Small intestine (tissue), 7 donors: ENCODE results near the gene CAP2. TPM values are rescaled to one million over a fixed set of nuclear protein-coding genes. Genes with fewer than 3 reads are reported as not detected.

Experiments
- DNase-seq, 2 donors: peaks; one replicate each; pipeline versions ENCODE4 v3.0.0 to v3.0.0-alpha.2; 2013
- FAIRE-seq: peaks from 2 replicates; lab custom pipeline; 2012; peaks lifted over from hg19 to GRCh38; lab: Jason Lieb, UNC
- H3K27ac ChIP-seq, 3 donors: one replicate each; pipeline ENCODE4 v1.5.1; 2013; ENCODE audit warnings: low read length in 2 of 3, mild to moderate bottlenecking in 2 of 3, control low read depth in 1 of 3, inconsistent platforms in 1 of 3, low read depth in 1 of 3, moderate library complexity in 1 of 3
- H3K27me3 ChIP-seq, 3 donors: one replicate each; pipeline ENCODE4 v1.6.1; 2013; ENCODE audit warnings: low read length in 3 of 3, inconsistent platforms in 1 of 3; ENCODE audit not compliant: control insufficient read depth in 3 of 3, insufficient read depth in 3 of 3
- H3K36me3 ChIP-seq, 3 donors: one replicate each; pipeline ENCODE4 v1.6.1; 2013; ENCODE audit warnings: low read length in 3 of 3, inconsistent platforms in 1 of 3, low read depth in 1 of 3, mild to moderate bottlenecking in 1 of 3, moderate library complexity in 1 of 3; ENCODE audit not compliant: control insufficient read depth in 3 of 3, insufficient read depth in 2 of 3
- H3K4me1 ChIP-seq, 3 donors: one replicate each; pipeline ENCODE4 v1.6.1; 2013; ENCODE audit warnings: low read length in 2 of 3, inconsistent platforms in 1 of 3, low read depth in 1 of 3, mild to moderate bottlenecking in 1 of 3, moderate library complexity in 1 of 3; ENCODE audit not compliant: control insufficient read depth in 3 of 3, insufficient read depth in 2 of 3
- H3K4me3 ChIP-seq, 3 donors: one replicate each; pipeline ENCODE4 v1.5.1; 2013; ENCODE audit warnings: low read length in 3 of 3, control low read depth in 1 of 3, inconsistent platforms in 1 of 3, low read depth in 1 of 3, mild to moderate bottlenecking in 1 of 3, moderate library complexity in 1 of 3
- H3K9me3 ChIP-seq, 2 donors: one replicate each; pipeline ENCODE4 v1.6.1; 2013; ENCODE audit warnings: low read depth in 1 of 2, low read length in 1 of 2; ENCODE audit not compliant: control insufficient read depth in 2 of 2, insufficient read depth in 1 of 2
- WGBS, 3 donors: extraction: QIAGEN DNeasy Blood & Tissue Kit; methylation state at CpG; one replicate each; pipeline ENCODE4 v1.1.7; 2013; 5-methylcytosine and 5-hydroxymethylcytosine counted together
- polyA plus RNA-seq, 4 donors: library from polyadenylated mRNA; stranded (reverse) in 3 of 4; unstranded in 1 of 4; fragments of 200-250 nt in 3 of 4; fragments of 120-200 nt in 1 of 4; gene quantifications; one replicate each; pipeline versions ENCODE4 v1.2.1 to v1.2.3, GENCODE V29; 2013
- donor health status: healthy with polysubstance abuse.
- donor health status: control.
- donor health status: control.
- donor health status: Bipolar disorder and iron deficiency.
- donor health status: healthy.

CAP2 gene
- polyA plus RNA-seq, 4 donors, result 0.89 to 3.0 (median 2.3) TPM

DNA sequence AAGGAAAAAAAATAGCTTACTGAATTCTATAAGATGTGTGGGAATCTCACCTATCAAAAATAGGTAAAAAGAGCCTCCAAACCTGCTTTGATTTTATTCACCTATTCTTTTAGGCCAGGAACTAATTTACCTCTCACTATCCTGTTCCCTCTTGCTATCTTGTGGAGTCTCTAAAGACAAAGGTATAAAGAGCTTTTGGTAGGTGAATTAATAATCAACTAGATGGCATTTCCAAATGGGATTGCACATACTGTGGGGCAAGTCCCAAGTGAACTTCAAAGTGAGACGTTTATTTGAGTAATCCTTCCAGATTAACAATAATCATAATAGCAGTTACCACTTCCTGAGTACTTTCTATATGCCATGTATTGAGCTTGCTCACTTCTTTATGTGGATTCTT lies 209.5 kb downstream of the CAP2 start:
- 0 to 16% (median 7%) methylated on average over 1 of the region's 1 CpG for WGBS, 3 donors
- peak in 1 of 2 donors; percentile 40 for DNase-seq
- H3K4me3 ChIP-seq, result no peak overlapping the region

DNA sequence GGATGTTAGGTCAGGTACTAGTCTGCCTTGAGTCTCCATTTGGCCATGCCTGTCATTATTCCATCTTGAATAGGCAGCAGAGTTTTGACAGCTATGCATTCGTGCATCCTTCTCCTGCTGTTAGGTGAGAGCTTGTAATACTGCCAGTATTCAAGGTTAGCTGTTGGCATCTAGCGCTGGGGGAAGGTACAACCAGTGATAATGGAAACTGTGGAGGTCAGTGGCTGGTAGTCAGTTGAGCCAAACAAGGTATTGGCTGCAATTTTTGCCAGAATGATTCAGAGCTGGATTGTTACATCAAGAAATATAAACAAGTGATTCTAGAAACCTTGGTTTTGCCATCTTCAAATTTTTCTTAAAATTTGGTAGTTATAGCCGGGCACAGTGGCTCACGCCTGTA lies 213.2 kb downstream of the CAP2 start:
- H3K27me3 ChIP-seq, result no peaks in the 10 kb centered on the region
- WGBS, 3 donors, result 90 to 95% (median 92%) methylated on average over 4 of the region's 4 CpGs
- no peak for FAIRE-seq
- peaks cover 4 to 17% (median 6%) of the 10 kb centered on the region in 3 donors for H3K36me3 ChIP-seq
- H3K4me1 ChIP-seq, result peaks cover 2 to 12% (median 4%) of the 10 kb centered on the region in 3 donors
- no peak overlapping the region for H3K4me3 ChIP-seq
- H3K27ac ChIP-seq, result no peak overlapping the region
- DNase-seq, result no peak
- no peaks in the 10 kb centered on the region for H3K9me3 ChIP-seq

More for the DNA sequence above, 209.5 kb downstream of the CAP2 start:
- no peak for FAIRE-seq
- H3K27ac ChIP-seq, result no peak overlapping the region
- H3K4me1 ChIP-seq, result peaks cover 2 to 4% (median 3%) of the 10 kb centered on the region in 3 donors
- H3K9me3 ChIP-seq, result no peaks in the 10 kb centered on the region
- H3K27me3 ChIP-seq, result no peaks in the 10 kb centered on the region
- peaks cover 4 to 17% (median 6%) of the 10 kb centered on the region in 3 donors for H3K36me3 ChIP-seq

Other genes starting within 250 kb of the CAP2 start
- gene RBM24, start 112.2 kb upstream of the CAP2 start, polyA plus RNA-seq, result 1 to 10 TPM in 2 of 4 donors, under 1 TPM in 2; 0.67 to 2.1 (median 1.2) TPM
- 10 to 100 TPM in 2 of 4 donors, 1 to 10 TPM in 2; 5.1 to 33.1 (median 9.1) TPM for gene FAM8A1, start 206.7 kb downstream of the CAP2 start, polyA plus RNA-seq